Esophagus squamous epithelium (tissue), 4 donors: ENCODE measurements around the gene VCL.

ENCODE experiments used
- POLR2A ChIP-seq, 4 donors: fragments of 450-650 bp; IDR thresholded peaks; one replicate each; pipeline ENCODE4 v1.6.1; 2017; ENCODE audit warnings: antibody characterized with exemption in 4 of 4, mild to moderate bottlenecking in 4 of 4, moderate library complexity in 3 of 4
- TF ChIP-seq, protein P1 (sequence below), 6 experiments: fragments of 450-650 bp in 4 of 6; fragments of 200-600 bp in 2 of 6; sonication (generic) in 2 of 6; IDR thresholded peaks; one replicate each; pipeline ENCODE4 v1.5.1; 2016 to 2019; ENCODE audit warnings: antibody characterized with exemption in 6 of 6, mild to moderate bottlenecking in 4 of 6, moderate library complexity in 4 of 6

DNA sequence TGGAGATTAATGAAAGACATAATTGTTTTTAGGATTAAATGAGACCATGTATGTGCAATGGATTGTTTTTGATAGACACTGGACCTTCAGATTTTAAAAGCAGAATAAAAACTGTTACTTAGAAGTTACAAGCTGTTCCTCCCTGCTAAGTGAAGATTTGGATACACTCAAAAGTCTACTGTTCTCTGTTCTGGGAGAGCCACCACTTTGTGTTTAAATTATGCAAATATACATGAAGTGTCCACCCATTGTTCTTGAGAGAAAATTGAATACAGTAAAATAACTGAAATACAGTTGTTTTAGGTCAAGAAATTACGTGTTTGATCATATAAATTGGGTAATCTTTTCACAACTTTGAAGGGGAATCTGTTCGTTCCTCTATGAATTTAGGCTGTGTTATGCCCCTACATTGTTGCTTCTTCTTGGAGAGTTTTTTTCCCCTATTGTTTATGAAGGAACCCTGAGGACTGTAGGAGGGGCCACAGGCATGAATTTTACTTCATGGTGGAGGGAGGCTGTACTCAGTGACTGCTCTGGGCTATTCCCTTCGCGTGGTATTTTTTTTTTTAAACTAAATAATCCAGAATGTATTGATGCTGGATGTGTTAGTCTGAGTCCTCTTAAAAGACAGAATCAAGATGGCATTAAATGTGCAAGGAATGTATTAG, 18.6 kb upstream of the VCL start:
- TF ChIP-seq, protein P1, sequence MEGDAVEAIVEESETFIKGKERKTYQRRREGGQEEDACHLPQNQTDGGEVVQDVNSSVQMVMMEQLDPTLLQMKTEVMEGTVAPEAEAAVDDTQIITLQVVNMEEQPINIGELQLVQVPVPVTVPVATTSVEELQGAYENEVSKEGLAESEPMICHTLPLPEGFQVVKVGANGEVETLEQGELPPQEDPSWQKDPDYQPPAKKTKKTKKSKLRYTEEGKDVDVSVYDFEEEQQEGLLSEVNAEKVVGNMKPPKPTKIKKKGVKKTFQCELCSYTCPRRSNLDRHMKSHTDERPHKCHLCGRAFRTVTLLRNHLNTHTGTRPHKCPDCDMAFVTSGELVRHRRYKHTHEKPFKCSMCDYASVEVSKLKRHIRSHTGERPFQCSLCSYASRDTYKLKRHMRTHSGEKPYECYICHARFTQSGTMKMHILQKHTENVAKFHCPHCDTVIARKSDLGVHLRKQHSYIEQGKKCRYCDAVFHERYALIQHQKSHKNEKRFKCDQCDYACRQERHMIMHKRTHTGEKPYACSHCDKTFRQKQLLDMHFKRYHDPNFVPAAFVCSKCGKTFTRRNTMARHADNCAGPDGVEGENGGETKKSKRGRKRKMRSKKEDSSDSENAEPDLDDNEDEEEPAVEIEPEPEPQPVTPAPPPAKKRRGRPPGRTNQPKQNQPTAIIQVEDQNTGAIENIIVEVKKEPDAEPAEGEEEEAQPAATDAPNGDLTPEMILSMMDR (IDR thresholded peaks at IDR 0.05): no peak
- TF ChIP-seq POLR2A (IDR thresholded peaks at IDR 0.05): no peak
